ENCODE data around the gene SAP30BP.

DNA sequence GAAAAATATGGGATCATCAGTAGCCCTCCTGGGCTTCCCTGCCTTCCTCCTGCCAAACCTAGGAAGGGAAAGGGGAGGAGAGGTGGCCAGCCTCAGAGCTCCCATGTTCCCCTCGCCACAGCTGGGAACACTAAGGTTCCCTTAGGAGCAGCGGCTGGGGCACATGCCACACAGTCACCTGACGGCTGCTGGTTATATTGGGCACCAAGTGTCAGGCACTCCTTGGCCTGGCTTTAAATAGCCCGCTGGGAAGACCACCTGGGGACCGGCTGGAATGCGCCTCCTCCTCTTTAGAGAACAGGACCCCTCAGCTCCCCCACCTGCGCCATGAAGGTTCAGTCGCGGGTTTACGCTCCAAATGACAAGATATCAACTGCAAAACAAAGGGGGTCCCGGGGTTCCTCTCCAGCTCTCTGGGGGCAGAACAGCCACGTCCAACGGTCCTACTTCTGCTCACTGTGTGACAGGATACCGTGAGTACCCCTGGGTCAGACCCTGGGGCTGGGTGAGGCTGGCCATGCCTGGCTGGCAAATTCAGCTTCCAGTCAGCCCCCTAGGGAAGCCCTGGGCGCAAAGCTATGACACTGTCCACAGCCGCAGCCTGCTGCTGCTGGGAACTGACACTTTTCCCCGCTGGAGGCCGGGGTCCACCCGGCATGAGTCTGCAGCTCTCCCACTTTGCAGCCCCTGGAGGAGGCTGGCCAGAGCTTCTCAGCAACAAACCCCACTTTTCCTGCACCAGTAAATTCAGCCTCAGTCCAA lies 30.6 kb upstream of the SAP30BP start:
- TF ChIP-seq, protein P1, sequence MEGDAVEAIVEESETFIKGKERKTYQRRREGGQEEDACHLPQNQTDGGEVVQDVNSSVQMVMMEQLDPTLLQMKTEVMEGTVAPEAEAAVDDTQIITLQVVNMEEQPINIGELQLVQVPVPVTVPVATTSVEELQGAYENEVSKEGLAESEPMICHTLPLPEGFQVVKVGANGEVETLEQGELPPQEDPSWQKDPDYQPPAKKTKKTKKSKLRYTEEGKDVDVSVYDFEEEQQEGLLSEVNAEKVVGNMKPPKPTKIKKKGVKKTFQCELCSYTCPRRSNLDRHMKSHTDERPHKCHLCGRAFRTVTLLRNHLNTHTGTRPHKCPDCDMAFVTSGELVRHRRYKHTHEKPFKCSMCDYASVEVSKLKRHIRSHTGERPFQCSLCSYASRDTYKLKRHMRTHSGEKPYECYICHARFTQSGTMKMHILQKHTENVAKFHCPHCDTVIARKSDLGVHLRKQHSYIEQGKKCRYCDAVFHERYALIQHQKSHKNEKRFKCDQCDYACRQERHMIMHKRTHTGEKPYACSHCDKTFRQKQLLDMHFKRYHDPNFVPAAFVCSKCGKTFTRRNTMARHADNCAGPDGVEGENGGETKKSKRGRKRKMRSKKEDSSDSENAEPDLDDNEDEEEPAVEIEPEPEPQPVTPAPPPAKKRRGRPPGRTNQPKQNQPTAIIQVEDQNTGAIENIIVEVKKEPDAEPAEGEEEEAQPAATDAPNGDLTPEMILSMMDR (IDR thresholded peaks at IDR 0.05; ENCODE audit: low read depth, low read length, poor library complexity, severe bottlenecking), result no peak
- no peak for TF ChIP-seq EZH2phosphoT487 (IDR thresholded peaks at IDR 0.05; ENCODE audit: borderline replicate concordance, low read length)
